Tibial artery (tissue), 4 donors: ENCODE data around the gene TRAK2.
A peak's percentile ranks its signal among the peaks of the same experiment; 100 is the strongest.

Source experiments
- DNase-seq, 2 donors: peaks; one replicate each; pipeline ENCODE4 v3.0.0-alpha.2; 2019
- H3K27ac ChIP-seq, 2 donors: fragments of 200-600 bp; sonication (generic) in 1 of 2; 1 replicate in 1 of 2; 2 replicates in 1 of 2; pipeline ENCODE4 v1.5.1; 2018 to 2019; ENCODE audit warnings: mild to moderate bottlenecking in 1 of 2
- H3K27me3 ChIP-seq, 2 donors: fragments of 200-600 bp; sonication (generic) in 1 of 2; one replicate each; pipeline versions ENCODE4 v1.5.1 to v1.6.0; 2016 to 2019
- H3K36me3 ChIP-seq, 3 donors: fragments of 200-600 bp; sonication (generic) in 2 of 3; one replicate each; pipeline ENCODE4 v1.5.1; 2016 to 2019; ENCODE audit warnings: mild to moderate bottlenecking in 2 of 3
- H3K4me1 ChIP-seq, 4 donors: fragments of 200-600 bp; sonication (generic) in 2 of 4; 1 replicate in 3 of 4; 2 replicates in 1 of 4; pipeline ENCODE4 v1.5.1; 2016 to 2019
- H3K4me3 ChIP-seq, 2 donors: fragments of 200-600 bp; sonication (generic) in 1 of 2; 1 replicate in 1 of 2; 2 replicates in 1 of 2; pipeline ENCODE4 v1.5.1; 2018 to 2019; ENCODE audit warnings: mild to moderate bottlenecking in 2 of 2
- H3K9me3 ChIP-seq, 3 donors: fragments of 200-600 bp; sonication (generic) in 1 of 3; one replicate each; pipeline ENCODE4 v1.5.1; 2016 to 2019
- CTCF ChIP-seq, 2 experiments: fragments of 200-600 bp in 1 of 2; fragments of 450-650 bp in 1 of 2; IDR thresholded peaks; one replicate each; pipeline ENCODE4 v1.5.1; 2017 to 2019; ENCODE audit warnings: antibody characterized with exemption in 2 of 2, mild to moderate bottlenecking in 1 of 2, moderate library complexity in 1 of 2
- intact Hi-C: fragments of 100-400 bp; cut with DNase I; formaldehyde crosslinking; loops from one replicate; pipeline ENCODE4 v1.15.0; 2023; ENCODE audit warnings: low total_unique reads

TRAK2 gene

GRCh38 chr2:201407265-201407664 lies 44.0 kb downstream of the TRAK2 start:
- Histone ChIP-seq H3K4me3 (no peak overlapping the region), H3K27ac (peak overlapping the region; percentile 38 to 62), H3K36me3 (no peaks in the 10 kb centered on the region), H3K4me1 (peaks cover 0 to 93% (median 55%) of the 10 kb centered on the region in 4 donors), H3K27me3 (no peaks in the 10 kb centered on the region), H3K9me3 (no peaks in the 10 kb centered on the region)
- intact Hi-C loops = no loop called here
- DNase-seq = no peak
- TF ChIP-seq CTCF (IDR thresholded peaks at IDR 0.05) = no peak

DNA sequence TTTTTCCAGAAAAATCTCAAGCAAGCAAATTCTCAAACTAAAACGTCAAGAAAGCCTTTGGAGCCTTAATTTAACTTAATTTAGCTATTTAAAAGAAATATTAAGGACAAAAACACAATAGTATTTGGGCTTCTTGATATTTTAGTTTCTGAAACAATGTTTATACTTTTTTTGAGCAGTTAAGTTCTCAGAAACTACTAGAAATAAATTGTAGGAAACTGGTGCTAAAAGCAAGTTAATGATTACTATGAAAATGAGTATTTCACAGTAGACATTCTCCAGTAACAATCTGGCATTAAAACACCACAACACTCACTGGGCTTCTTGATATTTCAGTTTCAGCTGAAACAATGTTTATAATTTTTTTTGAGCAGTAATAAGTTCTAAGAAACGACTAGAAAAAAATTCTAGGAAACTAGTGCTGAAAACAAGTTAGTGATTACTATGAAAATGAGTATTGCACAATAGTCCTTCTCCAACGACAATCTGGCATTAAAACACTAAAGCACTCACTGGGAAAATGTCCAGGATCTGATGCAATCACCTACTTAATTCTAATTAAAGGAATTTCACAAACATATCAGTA lies 45.1 kb downstream of the TRAK2 start:
- intact Hi-C loops = no loop called here
- no peak for TF ChIP-seq CTCF (IDR thresholded peaks at IDR 0.05)
- H3K4me1 ChIP-seq = peaks cover 0 to 89% (median 44%) of the 10 kb centered on the region in 4 donors
- peak overlapping the region; percentile 56 to 62 for H3K27ac ChIP-seq
- H3K4me3 ChIP-seq = no peak overlapping the region
- DNase-seq = no peak
- H3K9me3 ChIP-seq = no peaks in the 10 kb centered on the region
- no peaks in the 10 kb centered on the region for H3K36me3 ChIP-seq
- no peaks in the 10 kb centered on the region for H3K27me3 ChIP-seq

DNA sequence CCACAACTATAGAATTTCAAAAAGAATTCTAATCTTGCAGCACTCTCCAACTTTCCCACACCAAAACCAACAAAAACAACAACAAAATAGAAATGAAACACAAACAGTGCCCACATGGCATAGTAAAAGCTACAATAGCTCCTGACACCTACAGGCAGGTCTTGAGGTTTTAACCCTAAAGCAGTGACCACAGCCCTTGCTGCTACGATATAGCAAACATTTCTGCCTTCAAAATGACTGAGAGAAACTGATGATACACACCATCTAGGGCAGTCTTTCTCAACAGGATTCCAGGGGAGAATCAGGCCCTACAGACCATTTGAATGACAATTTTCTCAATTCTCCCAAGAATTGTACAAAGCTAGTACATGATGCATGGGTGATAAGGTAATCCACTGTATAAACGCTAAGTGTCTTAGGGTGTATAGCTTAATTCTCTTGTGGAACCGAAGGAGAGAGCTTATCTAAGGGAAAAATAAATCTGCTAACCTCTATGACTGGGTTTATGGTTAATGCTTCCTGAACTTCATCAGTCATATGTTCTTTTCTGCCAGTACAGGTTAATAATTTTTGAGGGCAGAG lies 46.5 kb downstream of the TRAK2 start:
- intact Hi-C loops = no loop called here
- Histone ChIP-seq H3K9me3 (no peaks in the 10 kb centered on the region), H3K36me3 (no peaks in the 10 kb centered on the region), H3K27me3 (no peaks in the 10 kb centered on the region), H3K4me3 (no peak overlapping the region), H3K27ac (peak overlapping the region; percentile 56 to 62), H3K4me1 (peaks cover 0 to 76% (median 36%) of the 10 kb centered on the region in 4 donors)
- DNase-seq = no peak
- TF ChIP-seq CTCF (IDR thresholded peaks at IDR 0.05) = no peak

GRCh38 chr2:201403880-201404279 lies 47.4 kb downstream of the TRAK2 start:
- DNase-seq = no peak
- no peak for TF ChIP-seq CTCF (IDR thresholded peaks at IDR 0.05)
- no peaks in the 10 kb centered on the region for H3K36me3 ChIP-seq
- H3K27me3 ChIP-seq = no peaks in the 10 kb centered on the region
- peaks cover 0 to 67% (median 30%) of the 10 kb centered on the region in 4 donors for H3K4me1 ChIP-seq
- peak overlapping the region in 1 of 2 donors; percentile 29 for H3K27ac ChIP-seq
- intact Hi-C loops = no loop called here
- H3K4me3 ChIP-seq = no peak overlapping the region
- H3K9me3 ChIP-seq = no peaks in the 10 kb centered on the region

- H3K27me3 ChIP-seq = no peaks in the 10 kb centered on the region
- no peak overlapping the region for H3K4me3 ChIP-seq
- peak overlapping the region in 1 of 2 donors; percentile 29 for H3K27ac ChIP-seq
- H3K4me1 ChIP-seq = peaks cover 0 to 57% (median 26%) of the 10 kb centered on the region in 4 donors
- DNase-seq = no peak
- intact Hi-C loops = no loop called here
- peaks cover 3 to 6% (median 3%) of the 10 kb centered on the region in 3 donors for H3K36me3 ChIP-seq
- TF ChIP-seq CTCF (IDR thresholded peaks at IDR 0.05) = no peak
- H3K9me3 ChIP-seq = no peaks in the 10 kb centered on the region
Observed at GRCh38 chr2:201402651-201403562, 48.4 kb downstream of the TRAK2 start.
